Osteoblast (primary cell): ENCODE results near the gene PARVG. TPM values are rescaled to one million over a fixed set of nuclear protein-coding genes. Genes with fewer than 3 reads are reported as not detected.

Experiments
- DNase-seq: peaks from one replicate; pipeline ENCODE4 v3.0.0; 2011; ENCODE audit warnings: low spot score, mixed read lengths; ENCODE audit not compliant: insufficient read length; ENCODE audit errors: missing footprints
- H2AFZ ChIP-seq: 2 replicates; pipeline ENCODE4 v1.6.0; 2011; ENCODE audit warnings: mild to moderate bottlenecking, low read length
- H3K27ac ChIP-seq: 2 replicates; pipeline ENCODE4 v1.5.1; 2011; ENCODE audit warnings: mild to moderate bottlenecking, low read depth, low read length, moderate library complexity
- H3K27me3 ChIP-seq: 2 replicates; pipeline ENCODE4 v1.6.0; 2012; ENCODE audit warnings: mild to moderate bottlenecking, control low read depth, inconsistent platforms, low read length, moderate library complexity; ENCODE audit not compliant: insufficient read depth
- H3K36me3 ChIP-seq: 2 replicates; pipeline ENCODE4 v1.5.1; 2011; ENCODE audit warnings: mild to moderate bottlenecking, low read length, control low read depth, moderate library complexity; ENCODE audit not compliant: insufficient read depth
- H3K4me1 ChIP-seq: 2 replicates; pipeline ENCODE4 v1.5.1; 2011; ENCODE audit warnings: mild to moderate bottlenecking, low read length, control low read depth, moderate library complexity; ENCODE audit not compliant: insufficient read depth
- H3K4me2 ChIP-seq: 2 replicates; pipeline ENCODE4 v1.6.0; 2011; ENCODE audit warnings: mild to moderate bottlenecking, low read length; ENCODE audit not compliant: insufficient read depth
- H3K4me3 ChIP-seq: fragments of 200-600 bp; sonication (generic); 3 replicates; pipeline ENCODE4 v1.5.1; 2012; ENCODE audit warnings: mild to moderate bottlenecking, low read length, inconsistent platforms; ENCODE audit not compliant: insufficient read depth
- H3K79me2 ChIP-seq: 2 replicates; pipeline ENCODE4 v1.6.0; 2012; ENCODE audit warnings: mild to moderate bottlenecking, low read length, control low read depth, inconsistent platforms; ENCODE audit not compliant: insufficient read depth
- H3K9me3 ChIP-seq: 2 replicates; pipeline ENCODE4 v1.5.1; 2011; ENCODE audit warnings: low read depth, low read length, control low read depth
- H4K20me1 ChIP-seq: 2 replicates; pipeline ENCODE4 v1.6.0; 2012; ENCODE audit warnings: mild to moderate bottlenecking, low read length, control low read depth; ENCODE audit not compliant: insufficient read depth
- CTCF ChIP-seq: IDR thresholded peaks from 2 replicates; pipeline ENCODE4 v1.5.1; 2011; ENCODE audit warnings: mild to moderate bottlenecking, low read depth, low read length, moderate library complexity; ENCODE audit errors: extremely low read depth
- total RNA-seq: library from RNA; depleted of rRNA; stranded (reverse); fragments of >200 nt; gene quantifications from 2 replicates; pipeline ENCODE4 v1.2.3, GENCODE V29; 2012

PARVG gene
- total RNA-seq, 1 donor, result 1.1 TPM

- no peaks in the 10 kb centered on the region for H3K9me3 ChIP-seq
- no peak overlapping the region for H3K4me2 ChIP-seq
- H3K4me1 ChIP-seq, result no peaks in the 10 kb centered on the region
- no peak overlapping the region for H2AFZ ChIP-seq
- no peak overlapping the region for H3K4me3 ChIP-seq
- H3K79me2 ChIP-seq, result no peaks in the 10 kb centered on the region
- H3K27ac ChIP-seq, result no peak overlapping the region
- H4K20me1 ChIP-seq, result no peaks in the 10 kb centered on the region
- peaks cover 10% of the 10 kb centered on the region for H3K36me3 ChIP-seq
- TF ChIP-seq CTCF, result no peak
- no peaks in the 10 kb centered on the region for H3K27me3 ChIP-seq
- DNase-seq, result no peak
Measured at GRCh38 chr22:44244265-44244822, 63.6 kb downstream of the PARVG start.

- Histone ChIP-seq H2AFZ (no peak overlapping the region), H3K4me1 (no peaks in the 10 kb centered on the region), H3K4me2 (no peak overlapping the region), H3K27me3 (no peaks in the 10 kb centered on the region), H3K4me3 (no peak overlapping the region), H3K79me2 (no peaks in the 10 kb centered on the region), H3K9me3 (peaks cover 5% of the 10 kb centered on the region), H3K27ac (no peak overlapping the region), H3K36me3 (peaks cover 10% of the 10 kb centered on the region), H4K20me1 (no peaks in the 10 kb centered on the region)
- no peak for TF ChIP-seq CTCF
- no peak for DNase-seq
Measured at GRCh38 chr22:44245438-44245837, 64.7 kb downstream of the PARVG start.

DNA sequence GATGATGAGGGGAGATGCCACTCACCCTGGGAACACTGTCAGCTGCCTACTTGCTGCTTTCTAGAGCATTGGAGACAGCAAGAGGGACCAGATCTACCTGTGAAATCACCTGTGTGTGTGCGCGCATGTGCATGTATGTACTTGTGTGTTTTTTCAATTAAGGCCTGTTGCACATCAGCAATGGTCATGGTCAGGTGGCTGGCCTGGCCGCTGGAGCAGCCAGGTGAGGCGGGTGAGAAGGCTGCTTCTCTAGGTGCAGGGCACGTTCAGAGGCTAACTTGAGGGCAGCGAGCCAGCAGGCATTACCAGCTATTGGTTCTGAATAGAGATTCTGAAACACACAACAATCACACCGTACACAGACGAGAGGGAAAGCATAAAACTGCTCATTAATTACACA is 65.1 kb downstream of the PARVG start:
- H3K27ac ChIP-seq, result no peak overlapping the region
- H4K20me1 ChIP-seq, result no peaks in the 10 kb centered on the region
- H2AFZ ChIP-seq, result no peak overlapping the region
- peaks cover 5% of the 10 kb centered on the region for H3K9me3 ChIP-seq
- H3K36me3 ChIP-seq, result peaks cover 10% of the 10 kb centered on the region
- no peaks in the 10 kb centered on the region for H3K79me2 ChIP-seq
- no peaks in the 10 kb centered on the region for H3K27me3 ChIP-seq
- no peak for TF ChIP-seq CTCF
- H3K4me1 ChIP-seq, result no peaks in the 10 kb centered on the region
- H3K4me3 ChIP-seq, result no peak overlapping the region
- DNase-seq, result no peak
- H3K4me2 ChIP-seq, result no peak overlapping the region

DNA sequence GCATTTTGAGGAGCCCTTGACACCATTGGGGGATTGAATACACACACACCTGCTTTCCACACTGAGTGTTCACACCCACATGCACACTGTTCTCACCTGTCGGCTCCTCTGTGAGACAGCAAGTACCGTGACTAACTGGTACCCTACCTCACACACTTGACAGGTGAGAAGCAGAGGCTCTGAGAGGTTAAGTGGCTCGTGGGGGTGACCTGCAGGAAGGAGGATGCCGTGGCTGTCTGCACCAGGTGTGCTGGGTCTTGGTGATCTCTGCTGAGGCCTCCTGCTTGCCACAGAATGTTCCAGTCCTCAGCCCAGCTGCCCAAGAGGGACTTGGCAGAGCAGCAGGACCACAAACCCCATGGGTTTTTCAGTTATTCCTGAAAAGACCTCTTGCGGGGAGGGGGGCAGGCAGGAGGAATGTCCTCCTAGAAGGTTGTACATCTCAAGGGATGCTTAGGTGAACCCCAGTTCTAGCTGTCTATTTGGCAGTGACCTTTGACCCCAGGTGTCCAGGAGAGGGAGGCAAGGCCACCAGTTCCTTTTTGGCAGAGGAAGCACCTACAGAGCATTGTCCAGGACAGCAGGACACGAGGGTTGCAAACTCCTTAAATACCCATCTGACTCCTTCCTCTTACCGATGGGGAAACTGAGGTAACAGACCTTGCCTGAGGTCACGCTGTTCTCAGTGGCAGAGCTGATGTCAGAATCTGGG is 66.0 kb downstream of the PARVG start:
- no peaks in the 10 kb centered on the region for H3K4me1 ChIP-seq
- DNase-seq, result no peak

More for the DNA sequence above, 66.0 kb downstream of the PARVG start:
- peaks cover 10% of the 10 kb centered on the region for H3K36me3 ChIP-seq
- H2AFZ ChIP-seq, result no peak overlapping the region
- no peak overlapping the region for H3K4me2 ChIP-seq
- no peak overlapping the region for H3K4me3 ChIP-seq
- H3K27ac ChIP-seq, result no peak overlapping the region
- H3K27me3 ChIP-seq, result no peaks in the 10 kb centered on the region
- no peak for TF ChIP-seq CTCF
- peaks cover 5% of the 10 kb centered on the region for H3K9me3 ChIP-seq
- no peaks in the 10 kb centered on the region for H3K79me2 ChIP-seq
- no peaks in the 10 kb centered on the region for H4K20me1 ChIP-seq
